Measurements from ENCODE around the gene NCOR2. TPM values are rescaled to one million over a fixed set of nuclear protein-coding genes. Genes with fewer than 3 reads are reported as not detected.
A peak's percentile ranks its signal among the peaks of the same experiment; 100 is the strongest.

The NCOR2 gene
- polyA plus RNA-seq, 2 donors: 22.9 to 48.1 TPM

GRCh38 chr12:124531906-124532305 is 35.5 kb downstream of the NCOR2 start:
- Histone ChIP-seq H3K9me3 (ENCODE audit: control insufficient read depth in 2 of 2, insufficient read depth in 1 of 2, low read depth in 1 of 2, low read length in 1 of 2) (no peaks in the 10 kb centered on the region), H3K36me3 (ENCODE audit: control insufficient read depth in 2 of 2, insufficient read depth in 2 of 2, low read length in 1 of 2) (peaks cover 0 to 7% of the 10 kb centered on the region in 2 donors), H3K27me3 (ENCODE audit: control insufficient read depth in 1 of 2, insufficient read depth in 2 of 2, low read length in 2 of 2) (no peaks in the 10 kb centered on the region), H3K27ac (ENCODE audit: low read depth in 2 of 2, low read length in 1 of 2) (no peak overlapping the region), H3K4me3 (ENCODE audit: low read depth in 1 of 2, low read length in 2 of 2) (no peak overlapping the region), H3K4me1 (ENCODE audit: control insufficient read depth in 2 of 2, insufficient read depth in 2 of 2, low read length in 1 of 2) (peaks cover 0 to 6% of the 10 kb centered on the region in 2 donors)
- 89 to 93% methylated on average over 9 to 11 of the region's 11 CpGs for WGBS, 2 donors

- H3K27ac ChIP-seq (ENCODE audit: low read depth in 2 of 2, low read length in 1 of 2): peak overlapping the region in 1 of 2 donors; percentile 13
- H3K27me3 ChIP-seq (ENCODE audit: control insufficient read depth in 1 of 2, insufficient read depth in 2 of 2, low read length in 2 of 2): no peaks in the 10 kb centered on the region
- WGBS, 2 donors: 62 to 73% methylated on average over 12 to 14 of the region's 14 CpGs
- H3K9me3 ChIP-seq (ENCODE audit: control insufficient read depth in 2 of 2, insufficient read depth in 1 of 2, low read depth in 1 of 2, low read length in 1 of 2): no peaks in the 10 kb centered on the region
- no peak overlapping the region for H3K4me3 ChIP-seq (ENCODE audit: low read depth in 1 of 2, low read length in 2 of 2)
- peaks cover 0 to 6% of the 10 kb centered on the region in 2 donors for H3K4me1 ChIP-seq (ENCODE audit: control insufficient read depth in 2 of 2, insufficient read depth in 2 of 2, low read length in 1 of 2)
- peaks cover 0 to 7% of the 10 kb centered on the region in 2 donors for H3K36me3 ChIP-seq (ENCODE audit: control insufficient read depth in 2 of 2, insufficient read depth in 2 of 2, low read length in 1 of 2)
Observed at GRCh38 chr12:124531281-124531745, 36.1 kb downstream of the NCOR2 start.

GRCh38 chr12:124530637-124531263 is 36.7 kb downstream of the NCOR2 start:
- H3K27ac ChIP-seq (ENCODE audit: low read depth in 2 of 2, low read length in 1 of 2): no peak overlapping the region
- peaks cover 0 to 7% of the 10 kb centered on the region in 2 donors for H3K36me3 ChIP-seq (ENCODE audit: control insufficient read depth in 2 of 2, insufficient read depth in 2 of 2, low read length in 1 of 2)
- H3K4me3 ChIP-seq (ENCODE audit: low read depth in 1 of 2, low read length in 2 of 2): no peak overlapping the region
- no peaks in the 10 kb centered on the region for H3K9me3 ChIP-seq (ENCODE audit: control insufficient read depth in 2 of 2, insufficient read depth in 1 of 2, low read depth in 1 of 2, low read length in 1 of 2)
- peaks cover 0 to 6% of the 10 kb centered on the region in 2 donors for H3K4me1 ChIP-seq (ENCODE audit: control insufficient read depth in 2 of 2, insufficient read depth in 2 of 2, low read length in 1 of 2)
- WGBS, 2 donors: 74 to 82% methylated on average over 9 of the region's 9 CpGs
- H3K27me3 ChIP-seq (ENCODE audit: control insufficient read depth in 1 of 2, insufficient read depth in 2 of 2, low read length in 2 of 2): no peaks in the 10 kb centered on the region

- WGBS, 2 donors: 89 to 92% methylated on average over 6 of the region's 6 CpGs
- Histone ChIP-seq H3K27ac (ENCODE audit: low read depth in 2 of 2, low read length in 1 of 2) (no peak overlapping the region), H3K4me3 (ENCODE audit: low read depth in 1 of 2, low read length in 2 of 2) (no peak overlapping the region), H3K36me3 (ENCODE audit: control insufficient read depth in 2 of 2, insufficient read depth in 2 of 2, low read length in 1 of 2) (peaks cover 0 to 7% of the 10 kb centered on the region in 2 donors), H3K27me3 (ENCODE audit: control insufficient read depth in 1 of 2, insufficient read depth in 2 of 2, low read length in 2 of 2) (no peaks in the 10 kb centered on the region), H3K4me1 (ENCODE audit: control insufficient read depth in 2 of 2, insufficient read depth in 2 of 2, low read length in 1 of 2) (peaks cover 2 to 6% of the 10 kb centered on the region in 2 donors), H3K9me3 (ENCODE audit: control insufficient read depth in 2 of 2, insufficient read depth in 1 of 2, low read depth in 1 of 2, low read length in 1 of 2) (no peaks in the 10 kb centered on the region)
Observed at GRCh38 chr12:124529565-124530276, 37.7 kb downstream of the NCOR2 start.

- WGBS, 2 donors: 61 to 68% methylated on average over 20 of the region's 20 CpGs
- Histone ChIP-seq H3K36me3 (ENCODE audit: control insufficient read depth in 2 of 2, insufficient read depth in 2 of 2, low read length in 1 of 2) (peaks cover 0 to 5% of the 10 kb centered on the region in 2 donors), H3K4me1 (ENCODE audit: control insufficient read depth in 2 of 2, insufficient read depth in 2 of 2, low read length in 1 of 2) (peaks cover 2 to 16% of the 10 kb centered on the region in 2 donors), H3K9me3 (ENCODE audit: control insufficient read depth in 2 of 2, insufficient read depth in 1 of 2, low read depth in 1 of 2, low read length in 1 of 2) (no peaks in the 10 kb centered on the region), H3K27me3 (ENCODE audit: control insufficient read depth in 1 of 2, insufficient read depth in 2 of 2, low read length in 2 of 2) (no peaks in the 10 kb centered on the region), H3K4me3 (ENCODE audit: low read depth in 1 of 2, low read length in 2 of 2) (no peak overlapping the region), H3K27ac (ENCODE audit: low read depth in 2 of 2, low read length in 1 of 2) (peak overlapping the region in 1 of 2 donors; percentile 41)
Observed at GRCh38 chr12:124527861-124528561, 39.4 kb downstream of the NCOR2 start.

GRCh38 chr12:124525927-124526692 is 41.3 kb downstream of the NCOR2 start:
- H3K4me3 ChIP-seq (ENCODE audit: low read depth in 1 of 2, low read length in 2 of 2): no peak overlapping the region
- no peak overlapping the region for H3K27ac ChIP-seq (ENCODE audit: low read depth in 2 of 2, low read length in 1 of 2)
- H3K27me3 ChIP-seq (ENCODE audit: control insufficient read depth in 1 of 2, insufficient read depth in 2 of 2, low read length in 2 of 2): no peaks in the 10 kb centered on the region
- H3K36me3 ChIP-seq (ENCODE audit: control insufficient read depth in 2 of 2, insufficient read depth in 2 of 2, low read length in 1 of 2): peaks cover 0 to 2% of the 10 kb centered on the region in 2 donors
- no peaks in the 10 kb centered on the region for H3K9me3 ChIP-seq (ENCODE audit: control insufficient read depth in 2 of 2, insufficient read depth in 1 of 2, low read depth in 1 of 2, low read length in 1 of 2)
- 88% methylated on average over 13 of the region's 13 CpGs for WGBS, 2 donors
- H3K4me1 ChIP-seq (ENCODE audit: control insufficient read depth in 2 of 2, insufficient read depth in 2 of 2, low read length in 1 of 2): peaks cover 2 to 16% of the 10 kb centered on the region in 2 donors

GRCh38 chr12:124525455-124525854 is 42.0 kb downstream of the NCOR2 start:
- no peaks in the 10 kb centered on the region for H3K27me3 ChIP-seq (ENCODE audit: control insufficient read depth in 1 of 2, insufficient read depth in 2 of 2, low read length in 2 of 2)
- WGBS, 2 donors: 48 to 52% methylated on average over 14 of the region's 14 CpGs
- peaks cover 2 to 20% of the 10 kb centered on the region in 2 donors for H3K4me1 ChIP-seq (ENCODE audit: control insufficient read depth in 2 of 2, insufficient read depth in 2 of 2, low read length in 1 of 2)
- H3K9me3 ChIP-seq (ENCODE audit: control insufficient read depth in 2 of 2, insufficient read depth in 1 of 2, low read depth in 1 of 2, low read length in 1 of 2): no peaks in the 10 kb centered on the region
- no peak overlapping the region for H3K4me3 ChIP-seq (ENCODE audit: low read depth in 1 of 2, low read length in 2 of 2)
- peaks cover 0 to 2% of the 10 kb centered on the region in 2 donors for H3K36me3 ChIP-seq (ENCODE audit: control insufficient read depth in 2 of 2, insufficient read depth in 2 of 2, low read length in 1 of 2)
- H3K27ac ChIP-seq (ENCODE audit: low read depth in 2 of 2, low read length in 1 of 2): no peak overlapping the region

GRCh38 chr12:124524231-124524925 is 43.0 kb downstream of the NCOR2 start:
- peaks cover 0 to 2% of the 10 kb centered on the region in 2 donors for H3K36me3 ChIP-seq (ENCODE audit: control insufficient read depth in 2 of 2, insufficient read depth in 2 of 2, low read length in 1 of 2)
- H3K4me1 ChIP-seq (ENCODE audit: control insufficient read depth in 2 of 2, insufficient read depth in 2 of 2, low read length in 1 of 2): peaks cover 9 to 30% of the 10 kb centered on the region in 2 donors
- H3K9me3 ChIP-seq (ENCODE audit: control insufficient read depth in 2 of 2, insufficient read depth in 1 of 2, low read depth in 1 of 2, low read length in 1 of 2): no peaks in the 10 kb centered on the region
- H3K27ac ChIP-seq (ENCODE audit: low read depth in 2 of 2, low read length in 1 of 2): peak overlapping the region; percentile 12 to 45
- H3K27me3 ChIP-seq (ENCODE audit: control insufficient read depth in 1 of 2, insufficient read depth in 2 of 2, low read length in 2 of 2): no peaks in the 10 kb centered on the region
- WGBS, 2 donors: 46 to 72% methylated on average over 13 of the region's 13 CpGs
- H3K4me3 ChIP-seq (ENCODE audit: low read depth in 1 of 2, low read length in 2 of 2): no peak overlapping the region

Measured in esophagus (tissue), 2 donors.